Tibial artery (tissue), 4 donors: ENCODE data around the gene FKBP6.
"Not testable (repeated sequence)": the region's sequence is repeated elsewhere in the genome, so short reads cannot be mapped to it uniquely, and the experiment has no call there.

ENCODE experiments used
- DNase-seq, 2 donors: peaks; one replicate each; pipeline ENCODE4 v3.0.0-alpha.2; 2019
- H3K27ac ChIP-seq, 2 donors: fragments of 200-600 bp; sonication (generic) in 1 of 2; 1 replicate in 1 of 2; 2 replicates in 1 of 2; pipeline ENCODE4 v1.5.1; 2018 to 2019; ENCODE audit warnings: mild to moderate bottlenecking in 1 of 2
- H3K27me3 ChIP-seq, 2 donors: fragments of 200-600 bp; sonication (generic) in 1 of 2; one replicate each; pipeline versions ENCODE4 v1.5.1 to v1.6.0; 2016 to 2019
- H3K36me3 ChIP-seq, 3 donors: fragments of 200-600 bp; sonication (generic) in 2 of 3; one replicate each; pipeline ENCODE4 v1.5.1; 2016 to 2019; ENCODE audit warnings: mild to moderate bottlenecking in 2 of 3
- H3K4me1 ChIP-seq, 4 donors: fragments of 200-600 bp; sonication (generic) in 2 of 4; 1 replicate in 3 of 4; 2 replicates in 1 of 4; pipeline ENCODE4 v1.5.1; 2016 to 2019
- H3K4me3 ChIP-seq, 2 donors: fragments of 200-600 bp; sonication (generic) in 1 of 2; 1 replicate in 1 of 2; 2 replicates in 1 of 2; pipeline ENCODE4 v1.5.1; 2018 to 2019; ENCODE audit warnings: mild to moderate bottlenecking in 2 of 2
- H3K9me3 ChIP-seq, 3 donors: fragments of 200-600 bp; sonication (generic) in 1 of 3; one replicate each; pipeline ENCODE4 v1.5.1; 2016 to 2019
- intact Hi-C: fragments of 100-400 bp; cut with DNase I; formaldehyde crosslinking; loops from one replicate; pipeline ENCODE4 v1.15.0; 2023; ENCODE audit warnings: low total_unique reads
- TF ChIP-seq, protein P1 (sequence below), 2 experiments: fragments of 200-600 bp in 1 of 2; fragments of 450-650 bp in 1 of 2; IDR thresholded peaks; one replicate each; pipeline ENCODE4 v1.5.1; 2017 to 2019; ENCODE audit warnings: antibody characterized with exemption in 2 of 2, mild to moderate bottlenecking in 1 of 2, moderate library complexity in 1 of 2

The FKBP6 gene

DNA sequence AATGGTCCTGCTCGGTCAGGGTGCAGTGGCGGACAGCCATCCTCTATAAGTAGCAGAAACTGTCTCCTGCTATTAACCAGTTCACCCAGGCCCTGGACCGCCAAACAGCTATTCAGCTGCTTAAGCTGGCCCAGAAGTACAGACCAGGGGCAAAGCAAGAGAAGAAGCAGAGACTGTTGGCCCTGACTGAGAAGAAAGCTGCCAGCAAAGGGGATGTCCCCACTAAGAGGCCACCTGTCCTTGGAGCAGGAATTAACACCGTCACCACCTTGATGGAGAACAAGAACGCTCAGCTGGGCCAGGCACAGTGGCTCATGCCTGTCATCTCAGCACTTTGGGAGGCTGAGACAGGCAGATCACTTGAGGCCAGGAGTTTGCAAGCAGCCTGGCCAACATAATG lies 13.7 kb upstream of the FKBP6 start:
- peaks cover 0 to 2% (median under 1%) of the 10 kb centered on the region in 4 donors for H3K4me1 ChIP-seq
- TF ChIP-seq, protein P1, sequence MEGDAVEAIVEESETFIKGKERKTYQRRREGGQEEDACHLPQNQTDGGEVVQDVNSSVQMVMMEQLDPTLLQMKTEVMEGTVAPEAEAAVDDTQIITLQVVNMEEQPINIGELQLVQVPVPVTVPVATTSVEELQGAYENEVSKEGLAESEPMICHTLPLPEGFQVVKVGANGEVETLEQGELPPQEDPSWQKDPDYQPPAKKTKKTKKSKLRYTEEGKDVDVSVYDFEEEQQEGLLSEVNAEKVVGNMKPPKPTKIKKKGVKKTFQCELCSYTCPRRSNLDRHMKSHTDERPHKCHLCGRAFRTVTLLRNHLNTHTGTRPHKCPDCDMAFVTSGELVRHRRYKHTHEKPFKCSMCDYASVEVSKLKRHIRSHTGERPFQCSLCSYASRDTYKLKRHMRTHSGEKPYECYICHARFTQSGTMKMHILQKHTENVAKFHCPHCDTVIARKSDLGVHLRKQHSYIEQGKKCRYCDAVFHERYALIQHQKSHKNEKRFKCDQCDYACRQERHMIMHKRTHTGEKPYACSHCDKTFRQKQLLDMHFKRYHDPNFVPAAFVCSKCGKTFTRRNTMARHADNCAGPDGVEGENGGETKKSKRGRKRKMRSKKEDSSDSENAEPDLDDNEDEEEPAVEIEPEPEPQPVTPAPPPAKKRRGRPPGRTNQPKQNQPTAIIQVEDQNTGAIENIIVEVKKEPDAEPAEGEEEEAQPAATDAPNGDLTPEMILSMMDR (IDR thresholded peaks at IDR 0.05) = no peak
- no peaks in the 10 kb centered on the region for H3K9me3 ChIP-seq
- no peak overlapping the region for H3K4me3 ChIP-seq
- no peak for DNase-seq
- H3K27ac ChIP-seq = no peak overlapping the region
- H3K27me3 ChIP-seq = no peaks in the 10 kb centered on the region
- intact Hi-C loops = no loop called here
- no peaks in the 10 kb centered on the region for H3K36me3 ChIP-seq

DNA sequence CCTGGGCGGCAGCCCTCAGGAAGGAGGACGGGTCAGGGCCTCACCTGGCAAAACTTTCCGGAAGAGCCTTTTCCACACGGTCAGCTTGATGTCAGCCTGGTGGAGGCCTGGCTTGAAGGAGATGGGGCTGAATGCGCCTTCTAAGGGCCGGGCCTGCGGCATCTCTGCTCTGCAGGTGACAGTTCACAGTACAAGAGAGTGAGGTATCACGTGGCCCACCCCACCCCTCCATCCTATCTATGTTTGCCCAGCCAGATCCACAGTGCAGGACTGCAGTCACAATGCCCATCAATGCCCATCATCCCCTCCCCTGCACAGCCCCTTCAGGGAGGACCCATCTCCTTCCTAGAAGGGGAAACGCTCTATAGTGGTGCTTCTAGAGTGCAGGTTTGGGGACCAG lies 11.4 kb upstream of the FKBP6 start:
- Histone ChIP-seq H3K27ac (no peak overlapping the region), H3K9me3 (no peaks in the 10 kb centered on the region), H3K36me3 (no peaks in the 10 kb centered on the region), H3K4me1 (no peaks in the 10 kb centered on the region), H3K27me3 (peaks cover 0 to 7% of the 10 kb centered on the region in 2 donors), H3K4me3 (no peak overlapping the region)
- TF ChIP-seq, protein P1 (IDR thresholded peaks at IDR 0.05) = no peak
- intact Hi-C loops = no loop called here
- DNase-seq = no peak

DNA sequence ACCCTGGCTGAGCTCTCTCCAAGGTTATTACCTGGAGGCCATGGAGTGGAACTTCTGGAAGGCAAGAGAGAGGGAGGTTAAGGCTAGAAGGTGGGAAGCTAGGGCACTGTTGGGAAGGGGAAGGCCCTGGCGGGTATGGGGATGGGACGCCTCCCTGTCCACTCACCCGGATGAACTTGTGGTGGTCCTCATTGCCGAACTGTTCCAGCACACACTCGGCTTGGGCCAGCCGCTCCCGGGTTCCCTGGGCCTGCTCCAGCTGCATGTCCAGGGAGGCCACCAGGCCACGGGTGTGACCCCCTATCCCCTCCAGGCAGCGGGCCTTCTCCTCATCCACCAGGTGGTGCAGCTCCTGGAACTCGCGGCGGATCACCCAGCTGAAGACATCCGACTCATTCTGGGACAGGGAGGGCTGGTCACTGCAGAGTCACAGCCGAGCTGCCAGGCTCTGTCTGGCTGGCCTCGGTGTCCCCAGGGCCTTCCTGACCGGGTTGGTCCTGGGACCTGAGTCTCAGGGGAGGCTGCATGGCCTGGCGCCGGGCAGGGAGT lies 9.2 kb upstream of the FKBP6 start:
- intact Hi-C loops, H3K4me1 ChIP-seq, H3K27ac ChIP-seq, H3K4me3 ChIP-seq, DNase-seq, H3K9me3 ChIP-seq, H3K27me3 ChIP-seq, H3K36me3 ChIP-seq: not testable (repeated sequence)

- H3K27ac ChIP-seq, H3K36me3 ChIP-seq, H3K4me1 ChIP-seq, H3K4me3 ChIP-seq, intact Hi-C loops, H3K9me3 ChIP-seq, DNase-seq: not testable (repeated sequence)
- H3K27me3 ChIP-seq = peaks cover 0 to 10% of the 10 kb centered on the region in 2 donors
Measured at GRCh38 chr7:73319541-73319940, 8.4 kb upstream of the FKBP6 start.

DNA sequence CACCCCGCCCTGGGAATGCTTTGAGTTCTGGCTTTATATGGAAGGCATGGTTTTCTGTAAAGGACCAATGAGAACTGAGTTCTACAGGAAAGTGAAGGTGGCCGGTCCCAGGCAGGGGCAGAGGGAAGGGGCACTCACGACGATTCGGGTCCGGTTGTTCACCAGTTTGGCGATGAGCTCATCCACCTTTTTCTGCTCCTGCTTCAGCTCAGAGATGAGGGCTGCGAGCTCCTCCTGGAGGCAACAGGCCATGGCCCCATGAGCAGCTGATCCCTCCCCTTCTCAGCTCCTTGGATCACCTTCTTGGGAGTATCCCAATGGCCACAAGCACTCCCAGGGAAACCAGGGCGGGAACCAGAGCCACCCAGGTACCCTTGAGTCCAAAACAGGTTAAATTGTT lies 8.0 kb upstream of the FKBP6 start:
- peaks cover 0 to 10% of the 10 kb centered on the region in 2 donors for H3K27me3 ChIP-seq
- intact Hi-C loops, H3K4me1 ChIP-seq, H3K9me3 ChIP-seq, DNase-seq, H3K36me3 ChIP-seq, H3K4me3 ChIP-seq, H3K27ac ChIP-seq: not testable (repeated sequence)

GRCh38 chr7:73323434-73324080 lies 4.4 kb upstream of the FKBP6 start:
- DNase-seq, H3K4me3 ChIP-seq, intact Hi-C loops, H3K36me3 ChIP-seq, H3K27ac ChIP-seq, H3K9me3 ChIP-seq, H3K4me1 ChIP-seq: not testable (repeated sequence)
- H3K27me3 ChIP-seq = peaks cover 0 to 10% of the 10 kb centered on the region in 2 donors

DNA sequence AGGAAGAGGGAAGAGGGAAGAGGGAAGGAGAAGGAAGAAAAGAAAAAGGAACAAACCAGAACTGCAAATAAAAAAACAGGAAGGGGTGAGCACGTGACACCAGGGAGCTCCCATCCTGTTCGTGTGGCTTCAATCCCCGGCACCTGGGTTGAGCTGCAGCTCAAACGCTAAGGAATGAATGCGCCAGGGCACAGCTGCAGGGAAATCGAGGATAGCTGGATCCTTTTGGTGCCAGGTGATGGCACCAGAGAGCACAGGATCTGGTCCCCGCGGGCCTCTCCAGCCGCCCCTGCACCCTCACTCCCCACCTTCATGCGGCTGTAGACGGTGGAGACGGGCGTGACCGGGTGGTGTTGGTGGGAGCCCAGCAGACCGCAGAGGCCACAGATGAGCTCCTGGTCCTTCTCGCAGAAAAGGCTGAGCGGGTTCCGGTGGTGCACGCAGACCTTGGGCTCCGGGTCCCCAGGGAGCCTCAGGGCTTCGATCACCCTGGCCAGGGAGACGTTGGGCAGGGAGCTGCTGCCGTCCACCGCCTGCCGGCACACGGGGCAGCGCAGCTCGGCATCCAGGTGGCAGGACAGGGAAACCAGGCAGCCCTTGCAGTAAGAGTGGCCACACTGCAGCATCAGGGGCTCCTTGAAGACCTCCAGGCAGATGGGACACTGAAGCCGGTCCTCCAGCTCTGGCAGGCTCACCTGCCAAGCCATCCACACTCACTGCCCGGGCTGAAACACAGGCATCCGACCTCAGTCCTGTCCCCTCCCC lies 3.7 kb upstream of the FKBP6 start:
- H3K27me3 ChIP-seq = peaks cover 0 to 10% of the 10 kb centered on the region in 2 donors
- H3K4me1 ChIP-seq, H3K27ac ChIP-seq, H3K36me3 ChIP-seq, H3K9me3 ChIP-seq, intact Hi-C loops, H3K4me3 ChIP-seq: not testable (repeated sequence)
- TF ChIP-seq, protein P1 (IDR thresholded peaks at IDR 0.05) = peak; percentile 13 to 15
- peak in 1 of 2 donors; percentile 48 for DNase-seq

DNA sequence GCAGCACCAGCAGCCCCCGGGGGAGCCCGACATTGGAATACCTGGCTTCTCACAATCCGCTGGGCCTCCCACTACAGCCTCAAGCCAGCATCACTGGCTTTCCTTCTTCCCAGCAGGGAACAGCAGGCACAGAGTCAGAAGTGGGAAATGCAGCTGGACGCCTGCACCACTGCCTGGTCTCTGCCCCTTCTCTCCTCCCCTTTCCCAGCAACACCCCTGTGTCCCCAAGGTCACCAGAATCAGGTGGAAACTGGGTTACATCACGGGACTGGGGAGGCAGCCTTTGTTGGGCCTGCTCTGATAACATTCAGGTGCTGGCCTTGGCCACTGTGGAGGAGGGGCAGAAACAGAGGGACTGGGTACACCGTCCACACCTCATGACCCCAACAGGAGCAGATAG lies 2.5 kb upstream of the FKBP6 start:
- H3K9me3 ChIP-seq, H3K27ac ChIP-seq, DNase-seq, H3K36me3 ChIP-seq, H3K27me3 ChIP-seq, H3K4me3 ChIP-seq, intact Hi-C loops, H3K4me1 ChIP-seq: not testable (repeated sequence)

DNA sequence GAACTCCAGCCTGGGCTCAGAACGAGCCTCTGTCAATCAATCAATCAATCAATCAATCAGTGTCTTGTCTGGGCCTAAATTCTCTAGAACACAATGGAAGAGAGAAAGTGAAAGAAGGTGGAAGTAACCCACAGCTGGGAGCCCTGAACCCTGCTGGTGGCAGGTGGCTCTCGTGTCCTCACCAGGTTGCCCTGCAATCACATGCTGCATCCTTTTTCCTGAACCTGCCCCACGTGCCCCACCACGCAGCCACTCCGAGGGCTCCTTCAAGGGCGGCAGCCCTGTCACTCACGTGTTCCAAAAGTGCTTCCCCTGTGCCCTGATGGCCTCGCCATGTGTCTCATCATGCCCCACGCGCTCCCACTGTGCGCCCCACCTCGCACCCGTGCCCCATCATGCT lies 512 bp upstream of the FKBP6 start:
- H3K4me3 ChIP-seq, H3K9me3 ChIP-seq, H3K4me1 ChIP-seq, H3K27me3 ChIP-seq, DNase-seq, intact Hi-C loops, H3K36me3 ChIP-seq, H3K27ac ChIP-seq: not testable (repeated sequence)
